ENCODE results near the gene ATG7.
"Not testable (repeated sequence)": the region's sequence is repeated elsewhere in the genome, so short reads cannot be mapped to it uniquely, and the experiment has no call there.

The ATG7 gene

DNA sequence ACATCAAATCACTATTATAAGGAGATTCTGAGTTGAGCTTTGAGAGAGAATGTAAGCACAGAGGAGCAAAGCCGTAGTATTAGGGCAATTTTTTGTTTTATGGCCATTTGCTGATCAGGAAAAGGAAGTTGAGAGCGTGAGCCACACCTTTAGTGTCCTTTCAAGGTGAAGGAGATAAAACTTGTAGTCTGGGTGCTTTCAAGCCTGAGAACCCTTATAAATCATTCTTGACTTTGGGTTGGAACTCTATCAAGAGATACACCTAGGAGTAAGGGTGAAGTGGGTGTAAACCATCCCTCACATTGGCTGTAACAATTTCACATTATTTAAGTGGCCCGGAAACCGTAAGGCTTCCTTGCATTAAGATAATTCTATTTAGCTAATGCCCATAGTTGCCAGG is 122.2 kb downstream of the ATG7 start:
- peaks cover 0 to 2% (median 0%) of the 10 kb centered on the region in 4 experiments for H3K36me3 ChIP-seq (ENCODE audit: control insufficient read depth in 4 of 4, insufficient read depth in 4 of 4, low read length in 3 of 4)
- H3K4me1 ChIP-seq (ENCODE audit: control extremely low read depth in 1 of 4, control insufficient read depth in 4 of 4, insufficient read depth in 4 of 4, low read length in 3 of 4) = peaks cover 6 to 15% (median 9%) of the 10 kb centered on the region in 4 experiments
- ChIA-PET POLR2A (no interaction called here), CTCF (interaction anchor here (1.0 to 1.6 kb wide), 2 partner anchors 13 to 257 kb away, joined by 3 to 6 read pairs; no protein-coding TSS in a partner anchor)
- no peak overlapping the region for H3K27ac ChIP-seq (ENCODE audit: insufficient read depth in 1 of 2, low read depth in 1 of 2, low read length in 2 of 2, poor library complexity in 1 of 2, severe bottlenecking in 2 of 2)
- H3K9me3 ChIP-seq (ENCODE audit: control extremely low read depth in 1 of 5, control insufficient read depth in 4 of 5, insufficient read depth in 2 of 5, low read depth in 1 of 5, low read length in 4 of 5) = no peaks in the 10 kb centered on the region
- no peak for DNase-seq
- 100% methylated on average over 2 of the region's 4 CpGs for WGBS (ENCODE audit: insufficient coverage)
- H3K4me3 ChIP-seq (ENCODE audit: control insufficient read depth in 1 of 7, extremely low read depth in 1 of 7, insufficient read depth in 4 of 7, low read depth in 2 of 7, low read length in 6 of 7) = no peak overlapping the region
- peaks cover 0 to 2% (median 0%) of the 10 kb centered on the region in 5 experiments for H3K27me3 ChIP-seq (replicated peaks in 2 of 5; ENCODE audit: control insufficient read depth in 4 of 5, insufficient read depth in 5 of 5, low read length in 4 of 5)

DNA sequence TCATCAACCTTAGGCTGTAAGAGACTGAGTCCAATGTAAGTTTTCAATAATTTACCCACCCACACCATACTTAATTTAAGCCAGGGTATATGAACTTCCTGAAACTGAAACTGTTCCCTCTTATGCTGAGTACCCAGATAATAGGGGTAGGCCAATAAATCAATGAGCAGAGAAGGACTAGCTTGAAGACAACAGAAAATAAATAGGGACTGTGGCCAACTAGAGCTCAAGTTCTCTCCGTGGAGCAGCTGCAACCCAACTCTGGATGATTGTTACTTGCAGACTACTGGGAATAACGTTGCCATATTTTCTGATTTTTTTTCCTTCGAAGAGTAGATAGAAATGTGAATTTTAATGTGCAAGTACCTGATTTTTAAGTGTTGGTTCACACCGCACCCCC is 128.0 kb downstream of the ATG7 start:
- peaks cover 0 to 2% (median 0%) of the 10 kb centered on the region in 5 experiments for H3K27me3 ChIP-seq (replicated peaks in 2 of 5; ENCODE audit: control insufficient read depth in 4 of 5, insufficient read depth in 5 of 5, low read length in 4 of 5)
- 98% methylated on average over 4 of the region's 4 CpGs for WGBS (ENCODE audit: insufficient coverage)
- H3K27ac ChIP-seq (ENCODE audit: insufficient read depth in 1 of 2, low read depth in 1 of 2, low read length in 2 of 2, poor library complexity in 1 of 2, severe bottlenecking in 2 of 2) = no peak overlapping the region
- ChIA-PET POLR2A (no interaction called here), CTCF (no interaction called here)
- peaks cover 0 to 2% (median 0%) of the 10 kb centered on the region in 5 experiments for H3K9me3 ChIP-seq (ENCODE audit: control extremely low read depth in 1 of 5, control insufficient read depth in 4 of 5, insufficient read depth in 2 of 5, low read depth in 1 of 5, low read length in 4 of 5)
- no peak for DNase-seq
- no peaks in the 10 kb centered on the region for H3K4me1 ChIP-seq (ENCODE audit: control extremely low read depth in 1 of 4, control insufficient read depth in 4 of 4, insufficient read depth in 4 of 4, low read length in 3 of 4)
- no peaks in the 10 kb centered on the region for H3K36me3 ChIP-seq (ENCODE audit: control insufficient read depth in 4 of 4, insufficient read depth in 4 of 4, low read length in 3 of 4)
- no peak overlapping the region for H3K4me3 ChIP-seq (ENCODE audit: control insufficient read depth in 1 of 7, extremely low read depth in 1 of 7, insufficient read depth in 4 of 7, low read depth in 2 of 7, low read length in 6 of 7)

DNA sequence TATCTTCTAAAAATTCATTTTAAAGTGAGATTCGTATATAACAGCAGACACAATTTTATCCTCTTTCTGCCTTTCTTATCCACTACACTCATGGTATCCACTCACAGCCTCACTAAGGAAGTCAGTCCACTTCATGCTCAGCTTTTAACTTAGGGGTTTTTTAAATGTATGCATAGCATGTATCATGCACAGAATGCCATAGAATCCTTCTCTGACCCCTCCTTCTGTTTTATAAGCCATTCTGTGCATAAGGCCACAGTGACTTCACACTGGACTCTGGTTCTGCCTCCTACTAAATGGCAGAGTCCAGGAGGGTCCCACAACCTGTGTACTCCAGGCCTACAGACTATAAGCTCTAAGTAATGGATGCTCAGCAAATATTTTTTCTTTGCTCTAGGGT is 129.2 kb downstream of the ATG7 start:
- CTCF ChIA-PET = no interaction called here
- H3K9me3 ChIP-seq (ENCODE audit: control extremely low read depth in 1 of 5, control insufficient read depth in 4 of 5, insufficient read depth in 2 of 5, low read depth in 1 of 5, low read length in 4 of 5) = peaks cover 0 to 8% (median 2%) of the 10 kb centered on the region in 5 experiments
- H3K36me3 ChIP-seq (ENCODE audit: control insufficient read depth in 4 of 4, insufficient read depth in 4 of 4, low read length in 3 of 4) = peaks cover 0 to 6% (median 0%) of the 10 kb centered on the region in 4 experiments
- no peak for DNase-seq
- no peak overlapping the region for H3K4me3 ChIP-seq (ENCODE audit: control insufficient read depth in 1 of 7, extremely low read depth in 1 of 7, insufficient read depth in 4 of 7, low read depth in 2 of 7, low read length in 6 of 7)
- POLR2A ChIA-PET = no interaction called here
- H3K4me1 ChIP-seq (ENCODE audit: control extremely low read depth in 1 of 4, control insufficient read depth in 4 of 4, insufficient read depth in 4 of 4, low read length in 3 of 4) = no peaks in the 10 kb centered on the region
- H3K27me3 ChIP-seq (replicated peaks in 2 of 5; ENCODE audit: control insufficient read depth in 4 of 5, insufficient read depth in 5 of 5, low read length in 4 of 5) = no peaks in the 10 kb centered on the region
- WGBS (ENCODE audit: insufficient coverage) = no CpG with 5 or more reads among the region's 1 CpG
- no peak overlapping the region for H3K27ac ChIP-seq (ENCODE audit: insufficient read depth in 1 of 2, low read depth in 1 of 2, low read length in 2 of 2, poor library complexity in 1 of 2, severe bottlenecking in 2 of 2)

DNA sequence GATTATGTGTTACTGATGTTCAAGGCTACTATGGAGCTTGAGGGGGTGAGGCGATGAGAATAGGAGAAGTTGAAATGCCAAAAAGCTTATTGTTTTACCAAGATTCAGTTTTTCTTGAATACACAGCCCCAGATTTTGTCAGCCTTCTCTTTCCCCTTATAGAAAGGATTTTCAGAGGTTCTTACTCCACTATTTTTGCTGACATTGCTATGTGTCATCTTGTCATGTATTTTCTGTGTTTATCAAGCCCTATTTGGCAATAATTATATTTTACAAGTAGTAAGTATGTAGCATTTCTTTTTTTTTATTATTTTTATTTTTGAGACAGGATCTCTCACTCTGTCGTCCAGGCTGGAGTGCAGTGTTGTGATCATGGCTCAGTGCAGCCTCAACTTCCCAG is 133.1 kb downstream of the ATG7 start:
- Histone ChIP-seq H3K4me3 (ENCODE audit: control insufficient read depth in 1 of 7, extremely low read depth in 1 of 7, insufficient read depth in 4 of 7, low read depth in 2 of 7, low read length in 6 of 7) (no peak overlapping the region), H3K9me3 (ENCODE audit: control extremely low read depth in 1 of 5, control insufficient read depth in 4 of 5, insufficient read depth in 2 of 5, low read depth in 1 of 5, low read length in 4 of 5) (peaks cover 0 to 23% (median 16%) of the 10 kb centered on the region in 5 experiments), H3K27me3 (replicated peaks in 2 of 5; ENCODE audit: control insufficient read depth in 4 of 5, insufficient read depth in 5 of 5, low read length in 4 of 5) (no peaks in the 10 kb centered on the region), H3K27ac (ENCODE audit: insufficient read depth in 1 of 2, low read depth in 1 of 2, low read length in 2 of 2, poor library complexity in 1 of 2, severe bottlenecking in 2 of 2) (no peak overlapping the region), H3K4me1 (ENCODE audit: control extremely low read depth in 1 of 4, control insufficient read depth in 4 of 4, insufficient read depth in 4 of 4, low read length in 3 of 4) (no peaks in the 10 kb centered on the region), H3K36me3 (ENCODE audit: control insufficient read depth in 4 of 4, insufficient read depth in 4 of 4, low read length in 3 of 4) (peaks cover 0 to 6% (median 2%) of the 10 kb centered on the region in 4 experiments)
- CTCF ChIA-PET = no interaction called here
- WGBS (ENCODE audit: insufficient coverage) = 100% methylated on average over 1 of the region's 2 CpGs
- DNase-seq = no peak
- POLR2A ChIA-PET = no interaction called here

DNA sequence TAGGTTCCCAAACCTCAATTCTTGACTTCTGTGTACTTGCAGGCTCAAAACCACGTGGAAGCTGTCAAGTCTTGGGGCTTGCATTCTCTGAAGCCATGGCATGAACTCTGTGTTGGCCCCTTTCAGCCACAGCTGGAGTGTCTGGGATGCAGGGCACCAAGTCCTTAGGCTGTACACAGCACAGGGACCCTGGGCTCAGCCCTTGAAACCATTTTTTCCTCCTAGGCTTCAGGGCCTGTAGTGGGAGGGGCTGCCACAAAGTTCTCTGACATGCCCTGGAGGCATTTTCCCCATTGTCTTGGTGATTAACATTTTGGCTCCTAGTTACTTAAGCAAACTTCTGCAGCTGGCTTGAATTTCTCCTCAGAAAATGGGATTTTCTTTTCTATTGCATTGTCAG is 135.4 kb downstream of the ATG7 start:
- ChIA-PET POLR2A (no interaction called here), CTCF (no interaction called here)
- no peak for DNase-seq
- Histone ChIP-seq H3K4me1 (ENCODE audit: control extremely low read depth in 1 of 4, control insufficient read depth in 4 of 4, insufficient read depth in 4 of 4, low read length in 3 of 4) (no peaks in the 10 kb centered on the region), H3K4me3 (ENCODE audit: control insufficient read depth in 1 of 7, extremely low read depth in 1 of 7, insufficient read depth in 4 of 7, low read depth in 2 of 7, low read length in 6 of 7) (no peak overlapping the region), H3K27me3 (replicated peaks in 2 of 5; ENCODE audit: control insufficient read depth in 4 of 5, insufficient read depth in 5 of 5, low read length in 4 of 5) (no peaks in the 10 kb centered on the region), H3K9me3 (ENCODE audit: control extremely low read depth in 1 of 5, control insufficient read depth in 4 of 5, insufficient read depth in 2 of 5, low read depth in 1 of 5, low read length in 4 of 5) (peaks cover 1 to 27% (median 16%) of the 10 kb centered on the region in 5 experiments), H3K36me3 (ENCODE audit: control insufficient read depth in 4 of 4, insufficient read depth in 4 of 4, low read length in 3 of 4) (peaks cover 0 to 10% (median 2%) of the 10 kb centered on the region in 4 experiments), H3K27ac (ENCODE audit: insufficient read depth in 1 of 2, low read depth in 1 of 2, low read length in 2 of 2, poor library complexity in 1 of 2, severe bottlenecking in 2 of 2) (no peak overlapping the region)
- 92% methylated on average over 1 of the region's 1 CpG for WGBS (ENCODE audit: insufficient coverage)

DNA sequence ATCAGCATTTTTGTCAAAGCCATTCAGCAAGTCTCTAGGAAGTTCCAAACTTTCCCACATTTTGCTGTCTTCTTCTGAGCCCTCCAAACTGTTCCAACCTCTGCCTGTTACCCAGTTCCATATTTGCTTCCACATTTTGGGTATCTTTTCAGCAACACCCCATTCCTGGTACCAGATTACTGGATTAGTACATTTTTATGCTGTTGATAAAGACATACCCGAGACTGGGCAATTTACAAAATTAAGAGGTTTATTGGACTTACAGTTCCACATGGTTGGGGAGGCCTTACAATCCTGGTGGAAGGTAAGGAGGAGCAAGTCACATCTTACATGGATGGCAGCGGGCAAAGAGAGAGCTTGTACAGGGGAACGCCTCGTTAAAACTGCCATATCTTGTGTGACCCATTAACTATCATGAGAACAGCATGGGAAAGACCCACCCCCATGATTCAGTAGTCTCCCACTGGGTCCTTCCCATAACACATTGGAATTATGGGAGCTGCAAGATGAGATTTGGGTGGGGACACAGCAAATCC is 136.2 kb downstream of the ATG7 start:
- CTCF ChIA-PET = interaction anchor here (1.2 kb wide), 1 partner anchor 29 kb away, joined by 4 read pairs; no protein-coding TSS in a partner anchor
- POLR2A ChIA-PET; H3K27me3 ChIP-seq (replicated peaks in 2 of 5; ENCODE audit: control insufficient read depth in 4 of 5, insufficient read depth in 5 of 5, low read length in 4 of 5); H3K4me1 ChIP-seq (ENCODE audit: control extremely low read depth in 1 of 4, control insufficient read depth in 4 of 4, insufficient read depth in 4 of 4, low read length in 3 of 4); H3K27ac ChIP-seq (ENCODE audit: insufficient read depth in 1 of 2, low read depth in 1 of 2, low read length in 2 of 2, poor library complexity in 1 of 2, severe bottlenecking in 2 of 2): not testable (repeated sequence)
- H3K9me3 ChIP-seq (ENCODE audit: control extremely low read depth in 1 of 5, control insufficient read depth in 4 of 5, insufficient read depth in 2 of 5, low read depth in 1 of 5, low read length in 4 of 5) = peaks cover 1 to 27% (median 16%) of the 10 kb centered on the region in 5 experiments
- WGBS (ENCODE audit: insufficient coverage) = 96% methylated on average over 3 of the region's 4 CpGs
- peaks cover 0 to 10% (median 2%) of the 10 kb centered on the region in 4 experiments for H3K36me3 ChIP-seq (ENCODE audit: control insufficient read depth in 4 of 4, insufficient read depth in 4 of 4, low read length in 3 of 4)
- peak in 1 of 3 donors; percentile 2 for DNase-seq
- H3K4me3 ChIP-seq (ENCODE audit: control insufficient read depth in 1 of 7, extremely low read depth in 1 of 7, insufficient read depth in 4 of 7, low read depth in 2 of 7, low read length in 6 of 7) = peak overlapping the region in 1 of 7 experiments; percentile 2

DNA sequence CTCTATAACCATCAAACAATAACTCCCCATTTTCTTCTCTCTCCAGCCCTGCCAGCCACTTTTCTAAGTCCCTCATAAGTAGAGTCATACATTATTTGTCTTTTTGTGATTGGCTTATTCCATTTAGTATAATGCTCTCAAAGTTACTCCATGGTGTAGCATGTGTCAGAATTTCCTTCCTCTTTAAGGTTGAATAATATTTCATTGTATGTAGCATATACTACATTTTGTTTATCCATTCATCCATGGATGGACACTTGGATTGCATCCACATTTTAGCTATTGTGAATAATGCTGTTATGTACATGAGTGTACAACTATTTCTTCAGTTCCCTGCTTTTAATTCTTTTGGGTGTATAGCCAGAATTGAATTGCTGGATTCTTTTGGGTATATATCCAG is 138.4 kb downstream of the ATG7 start:
- ChIA-PET POLR2A (no interaction called here), CTCF (no interaction called here)
- peaks cover 0 to 10% (median 2%) of the 10 kb centered on the region in 4 experiments for H3K36me3 ChIP-seq (ENCODE audit: control insufficient read depth in 4 of 4, insufficient read depth in 4 of 4, low read length in 3 of 4)
- no peak overlapping the region for H3K4me3 ChIP-seq (ENCODE audit: control insufficient read depth in 1 of 7, extremely low read depth in 1 of 7, insufficient read depth in 4 of 7, low read depth in 2 of 7, low read length in 6 of 7)
- no peaks in the 10 kb centered on the region for H3K27me3 ChIP-seq (replicated peaks in 2 of 5; ENCODE audit: control insufficient read depth in 4 of 5, insufficient read depth in 5 of 5, low read length in 4 of 5)
- H3K4me1 ChIP-seq (ENCODE audit: control extremely low read depth in 1 of 4, control insufficient read depth in 4 of 4, insufficient read depth in 4 of 4, low read length in 3 of 4) = no peaks in the 10 kb centered on the region
- H3K9me3 ChIP-seq (ENCODE audit: control extremely low read depth in 1 of 5, control insufficient read depth in 4 of 5, insufficient read depth in 2 of 5, low read depth in 1 of 5, low read length in 4 of 5) = peaks cover 1 to 40% (median 19%) of the 10 kb centered on the region in 5 experiments
- H3K27ac ChIP-seq (ENCODE audit: insufficient read depth in 1 of 2, low read depth in 1 of 2, low read length in 2 of 2, poor library complexity in 1 of 2, severe bottlenecking in 2 of 2) = no peak overlapping the region
- no peak for DNase-seq
